GM18499 (cell line): ENCODE measurements around the gene WNT9A.

ENCODE experiments used
- ATAC-seq: cut with Tn5 transposase; IDR thresholded peaks from one replicate; pipeline ENCODE4 v1.9.1; 2021; ENCODE audit warnings: moderate number of reproducible peaks; ENCODE audit not compliant: insufficient read depth, unreplicated experiment

The WNT9A gene

DNA sequence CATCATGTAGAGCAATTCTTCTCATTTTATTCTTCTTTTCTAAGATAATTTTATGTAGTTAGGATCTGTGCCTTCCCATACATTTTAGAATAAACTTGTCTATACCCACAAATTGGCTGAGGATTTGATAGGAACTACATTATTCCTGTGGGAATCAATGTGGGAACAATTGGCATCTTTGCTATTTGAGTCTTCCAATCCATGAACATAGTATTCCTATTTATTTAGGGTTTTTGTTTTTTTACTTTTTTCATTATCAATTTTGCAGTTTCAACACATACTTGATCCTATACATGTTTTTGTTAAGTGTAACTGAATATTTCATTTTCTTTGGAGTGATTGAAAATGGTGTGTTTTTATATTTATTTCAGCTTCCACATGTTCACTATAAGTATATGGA, 8.1 kb upstream of the WNT9A start:
- no peak for ATAC-seq

GRCh38 chr1:227954163-227954850, 6.6 kb upstream of the WNT9A start:
- ATAC-seq, result no peak

- no peak for ATAC-seq
Observed at GRCh38 chr1:227953022-227953412, 5.3 kb upstream of the WNT9A start.

GRCh38 chr1:227952374-227953021, 4.8 kb upstream of the WNT9A start:
- ATAC-seq, result no peak

GRCh38 chr1:227951624-227952373, 4.1 kb upstream of the WNT9A start:
- ATAC-seq, result no peak

GRCh38 chr1:227950735-227951346, 3.1 kb upstream of the WNT9A start:
- no peak for ATAC-seq

DNA sequence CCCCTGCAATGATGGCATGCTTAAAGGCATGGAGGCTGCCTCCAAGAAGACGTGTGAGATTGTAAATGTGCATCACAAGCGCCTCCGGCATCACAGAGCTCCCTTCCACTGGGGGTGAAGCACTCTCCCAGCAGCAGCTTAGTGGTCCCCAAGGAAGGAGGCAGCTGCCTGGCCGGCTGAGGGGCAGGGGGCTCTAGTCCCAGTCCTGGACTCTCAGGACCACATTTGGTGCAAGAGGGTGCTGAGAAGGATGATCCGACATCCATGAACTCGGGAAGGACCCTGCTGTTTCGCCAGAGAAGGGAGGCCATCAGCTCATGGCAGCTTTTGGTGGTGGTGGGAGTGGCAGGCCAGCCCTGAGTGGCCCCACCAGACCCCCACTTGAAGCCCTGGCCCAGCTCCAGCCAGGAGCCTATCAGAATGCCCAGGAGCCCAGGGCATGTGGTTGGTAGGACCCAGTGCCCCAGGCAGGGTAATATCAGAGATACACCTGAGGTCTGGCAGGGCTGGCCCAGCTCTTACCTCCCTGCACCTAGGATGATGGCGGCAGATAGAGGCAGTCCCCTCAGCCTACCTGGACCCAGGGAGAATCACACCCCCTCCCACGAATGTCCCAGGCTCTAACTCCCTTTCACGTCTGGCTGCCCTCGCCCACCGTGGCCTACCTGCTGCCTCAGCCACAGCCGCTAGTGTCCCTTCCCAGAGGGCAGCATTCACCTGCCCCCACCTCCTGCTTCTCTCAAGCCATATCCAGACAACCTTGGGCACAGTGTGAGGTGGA, 2.4 kb upstream of the WNT9A start:
- no peak for ATAC-seq

GRCh38 chr1:227949341-227949921, 1.7 kb upstream of the WNT9A start:
- ATAC-seq, result no peak

DNA sequence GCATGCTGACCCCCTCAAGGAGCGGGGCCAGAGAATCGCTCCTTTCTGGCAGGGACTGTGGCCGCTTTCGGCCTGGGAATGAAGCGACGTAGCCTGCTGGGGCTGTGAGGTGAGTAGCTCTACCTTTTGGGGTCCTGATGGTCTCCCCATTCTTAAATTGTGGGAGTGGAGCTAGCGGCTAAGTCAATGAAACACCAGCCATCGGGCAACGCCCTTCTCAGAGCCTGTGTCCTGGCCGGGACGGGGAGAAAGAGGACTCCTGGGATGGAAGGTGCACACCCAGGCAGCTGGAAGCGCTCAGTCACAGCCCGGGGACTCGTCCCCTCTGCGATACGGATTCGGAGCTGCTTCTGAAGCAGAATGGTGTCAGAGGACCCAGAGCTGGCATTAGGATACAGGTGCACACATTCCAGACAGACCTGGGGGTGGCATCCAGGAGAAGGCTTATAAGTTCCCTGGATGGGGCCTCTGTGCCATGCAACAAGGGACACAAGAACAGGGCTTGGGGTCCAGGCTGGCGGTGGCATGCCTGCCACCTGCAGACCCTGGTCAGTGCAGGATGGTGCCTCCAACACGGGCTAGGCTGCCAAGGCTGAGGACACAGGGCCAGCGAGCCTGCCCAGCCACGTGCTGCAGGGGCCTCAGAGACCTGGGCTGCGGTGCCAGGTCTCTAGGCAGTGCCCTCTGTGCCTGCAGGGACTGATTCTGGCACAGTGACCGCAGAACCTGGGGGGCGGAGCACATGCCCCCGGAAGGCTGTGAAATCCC, 945 bp upstream of the WNT9A start:
- ATAC-seq, result no peak

- ATAC-seq, result no peak
Observed at GRCh38 chr1:227947386-227947675, 401 bp downstream of the WNT9A start.

DNA sequence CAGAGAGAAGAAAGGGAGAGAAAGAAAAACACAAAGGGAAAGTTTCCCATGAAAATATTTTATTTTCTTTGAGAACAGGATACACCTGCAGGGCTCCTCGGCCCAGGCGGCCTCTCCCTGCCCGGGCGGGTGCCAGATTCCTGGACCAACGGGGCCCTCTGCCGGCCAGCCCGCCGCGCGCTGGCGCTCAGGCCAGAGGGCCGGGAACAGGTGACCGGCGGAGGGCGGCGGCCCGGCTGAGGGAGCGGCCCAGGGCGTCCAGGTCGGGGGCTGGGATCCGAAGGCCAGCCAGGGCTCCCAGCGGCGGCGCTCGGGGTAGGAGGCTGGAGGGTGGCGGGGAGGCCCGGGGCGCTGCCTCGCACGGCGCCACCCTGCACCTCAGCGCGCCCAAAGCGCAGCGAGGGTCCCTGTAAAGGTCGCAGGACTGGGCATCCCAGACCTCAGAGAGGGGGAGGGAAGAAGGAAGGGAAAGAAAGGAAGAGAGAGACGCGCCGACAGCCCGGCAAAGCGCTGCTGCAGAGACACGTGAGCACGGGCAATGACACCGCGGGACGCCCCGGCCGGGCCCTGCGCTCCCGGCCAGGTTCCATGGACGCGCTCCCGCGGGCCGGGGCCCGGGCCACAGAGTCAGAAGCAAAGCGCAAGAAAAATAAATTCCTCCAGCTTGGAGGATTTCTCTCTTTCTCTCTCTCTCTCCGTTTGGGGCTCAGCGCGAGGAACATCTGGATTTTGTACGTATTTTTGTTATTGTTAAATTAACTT, 927 bp downstream of the WNT9A start:
- ATAC-seq, result no peak

- ATAC-seq, result no peak
Observed at GRCh38 chr1:227945891-227946623, 1.7 kb downstream of the WNT9A start.

- no peak for ATAC-seq
Observed at GRCh38 chr1:227944931-227945890, 2.5 kb downstream of the WNT9A start.

DNA sequence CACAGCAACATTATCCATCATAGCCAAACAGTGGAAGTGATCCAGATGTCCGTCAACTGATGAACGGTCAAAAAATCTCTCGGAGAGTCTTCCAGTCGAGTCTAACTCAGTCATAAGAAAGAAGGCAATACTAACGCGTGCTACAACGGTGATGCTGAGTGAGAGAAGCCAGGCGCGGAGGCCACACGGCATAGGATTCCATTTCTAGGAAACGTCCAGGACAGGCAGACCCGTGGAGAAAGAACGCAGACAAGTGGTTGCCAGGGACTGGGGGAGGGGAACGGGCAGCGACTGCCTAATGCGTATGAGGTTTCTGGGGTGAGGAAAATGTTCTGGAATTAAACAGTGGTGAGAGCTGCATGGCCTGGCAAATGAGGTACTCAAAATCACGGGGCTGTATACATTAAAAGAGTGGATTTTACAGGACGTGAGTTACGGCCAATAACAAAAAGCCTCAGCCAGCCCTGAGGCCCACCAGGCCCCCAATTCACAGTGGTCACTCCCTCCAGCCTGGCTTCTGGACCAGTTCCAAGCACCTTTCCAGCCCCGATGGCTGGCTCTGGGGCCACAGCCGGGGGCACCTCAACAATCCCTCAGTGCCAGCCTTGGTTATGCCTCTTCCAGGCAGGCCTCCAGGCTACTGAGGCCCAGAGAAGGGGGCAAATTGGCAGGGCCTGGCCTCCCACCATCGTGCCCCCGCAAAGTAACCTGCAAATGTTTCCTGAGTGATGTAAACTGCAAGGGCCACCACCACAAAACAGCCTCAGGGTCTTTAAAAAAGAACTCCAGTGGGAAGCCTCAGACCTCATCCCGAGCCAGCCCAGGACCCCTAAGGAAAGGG, 3.4 kb downstream of the WNT9A start:
- ATAC-seq, result no peak

GRCh38 chr1:227943381-227944089, 4.2 kb downstream of the WNT9A start:
- no peak for ATAC-seq
